Fibroblast of lung (primary cell): ENCODE data around the gene PCBP3. TPM values are rescaled to one million over a fixed set of nuclear protein-coding genes. Genes with fewer than 3 reads are reported as not detected.

ENCODE experiments used
- DNase-seq, 2 donors: peaks; one replicate each; pipeline versions ENCODE4 v3.0.0 to v3.0.0-alpha.2; 2010; ENCODE audit warnings: low read depth in 2 of 2
- H2AFZ ChIP-seq: 2 replicates; pipeline ENCODE4 v1.5.1; 2012; ENCODE audit warnings: low read length, control low read depth, inconsistent platforms
- H3K27ac ChIP-seq: 2 replicates; pipeline ENCODE4 v1.5.1; 2011; ENCODE audit warnings: low read length, control low read depth; ENCODE audit not compliant: insufficient read depth
- H3K27me3 ChIP-seq: 2 replicates; pipeline ENCODE4 v1.5.1; 2011; ENCODE audit warnings: mild to moderate bottlenecking, low read length; ENCODE audit not compliant: control insufficient read depth, insufficient read depth
- H3K36me3 ChIP-seq: 2 replicates; pipeline ENCODE4 v1.5.1; 2011; ENCODE audit warnings: low read length; ENCODE audit not compliant: control insufficient read depth, insufficient read depth
- H3K4me1 ChIP-seq: 2 replicates; pipeline ENCODE4 v1.5.1; 2011; ENCODE audit warnings: low read length; ENCODE audit not compliant: control insufficient read depth, insufficient read depth; ENCODE audit errors: extremely low read depth
- H3K4me2 ChIP-seq: 2 replicates; pipeline ENCODE4 v1.5.1; 2011; ENCODE audit warnings: low read length, control low read depth; ENCODE audit not compliant: insufficient read depth; ENCODE audit errors: extremely low read depth
- H3K4me3 ChIP-seq, 4 experiments: fragments of 200-600 bp in 1 of 4; sonication (generic) in 1 of 4; replicated peaks in 1 of 4; 2 replicates each; pipeline ENCODE4 v1.5.1; 2011 to 2016; ENCODE audit warnings: low read length in 4 of 4, low read depth in 3 of 4, mild to moderate bottlenecking in 3 of 4, control low read depth in 2 of 4, inconsistent platforms in 1 of 4, mixed read lengths in 1 of 4; ENCODE audit not compliant: insufficient read depth in 1 of 4; ENCODE audit errors: control extremely low read depth in 1 of 4
- H3K79me2 ChIP-seq: 2 replicates; pipeline ENCODE4 v1.5.1; 2012; ENCODE audit warnings: mild to moderate bottlenecking, low read length, inconsistent platforms; ENCODE audit not compliant: control insufficient read depth, insufficient read depth
- H3K9ac ChIP-seq: 2 replicates; pipeline ENCODE4 v1.5.1; 2011; ENCODE audit warnings: mild to moderate bottlenecking, low read length, control low read depth; ENCODE audit not compliant: insufficient read depth
- H3K9me3 ChIP-seq: 2 replicates; pipeline ENCODE4 v1.5.1; 2012; ENCODE audit warnings: low read depth, low read length; ENCODE audit not compliant: control insufficient read depth, insufficient read depth
- H4K20me1 ChIP-seq: 2 replicates; pipeline ENCODE4 v1.5.1; 2011; ENCODE audit warnings: low read length; ENCODE audit not compliant: control insufficient read depth, insufficient read depth; ENCODE audit errors: extremely low read depth
- CTCF ChIP-seq, 2 donors: IDR thresholded peaks in 1 of 2; conservative IDR thresholded peaks in 1 of 2; 1 replicate in 1 of 2; 2 replicates in 1 of 2; pipeline ENCODE4 v1.5.1; 2011 to 2012; ENCODE audit warnings: low read length in 2 of 2, control low read depth in 1 of 2, inconsistent platforms in 1 of 2, low read depth in 1 of 2, mild to moderate bottlenecking in 1 of 2
- EZH2 ChIP-seq: IDR thresholded peaks from 2 replicates; pipeline ENCODE4 v1.5.1; 2012; ENCODE audit warnings: low read length, control low read depth, mild to moderate bottlenecking; ENCODE audit errors: missing control alignments
- polyA plus RNA-seq, 2 donors: library from polyadenylated mRNA; depleted of rRNA in 1 of 2; stranded (reverse) in 1 of 2; unstranded in 1 of 2; fragments of >200 nt; gene quantifications; 2 replicates each; pipeline ENCODE4 v1.2.1, GENCODE V29; 2011 to 2012; ENCODE audit warnings: missing spikeins in 1 of 2
- total RNA-seq: library from RNA; depleted of rRNA; stranded (reverse); fragments of >200 nt; gene quantifications from 2 replicates; pipeline ENCODE4 v1.2.1, GENCODE V29; 2014

Gene PCBP3
- total and polyA plus RNA-seq, 2 donors (not counting 1 experiment from before 2014, with no cell fraction given) = 0.51 to 1.7 TPM

GRCh38 chr21:45876381-45877170 is 233.1 kb downstream of the PCBP3 start:
- no peak overlapping the region for H3K4me2 ChIP-seq
- DNase-seq = peak in 1 of 2 donors; percentile 49
- TF ChIP-seq EZH2 (no peak), CTCF (conservative IDR thresholded peaks at IDR 0.05 in 1 of 2, IDR thresholded peaks at IDR 0.05 in 1 of 2; ENCODE audit: low read depth in 1 of 2, low read length in 2 of 2) (no peak)
- no peaks in the 10 kb centered on the region for H3K9me3 ChIP-seq
- H3K36me3 ChIP-seq = no peaks in the 10 kb centered on the region
- no peak overlapping the region for H3K4me3 ChIP-seq
- no peak overlapping the region for H3K27ac ChIP-seq
- no peak overlapping the region for H2AFZ ChIP-seq
- no peak overlapping the region for H3K9ac ChIP-seq
- H3K4me1 ChIP-seq = peaks cover 6% of the 10 kb centered on the region
- H3K79me2 ChIP-seq = no peaks in the 10 kb centered on the region
- H4K20me1 ChIP-seq = no peaks in the 10 kb centered on the region
- H3K27me3 ChIP-seq = peaks cover 3% of the 10 kb centered on the region

- H3K27me3 ChIP-seq = peaks cover 3% of the 10 kb centered on the region
- no peak overlapping the region for H3K4me2 ChIP-seq
- no peaks in the 10 kb centered on the region for H3K36me3 ChIP-seq
- no peaks in the 10 kb centered on the region for H4K20me1 ChIP-seq
- peaks cover 6% of the 10 kb centered on the region for H3K4me1 ChIP-seq
- no peak for DNase-seq
- H2AFZ ChIP-seq = no peak overlapping the region
- no peaks in the 10 kb centered on the region for H3K9me3 ChIP-seq
- H3K4me3 ChIP-seq = no peak overlapping the region
- no peak overlapping the region for H3K9ac ChIP-seq
- H3K79me2 ChIP-seq = no peaks in the 10 kb centered on the region
- H3K27ac ChIP-seq = no peak overlapping the region
- TF ChIP-seq CTCF (conservative IDR thresholded peaks at IDR 0.05 in 1 of 2, IDR thresholded peaks at IDR 0.05 in 1 of 2; ENCODE audit: low read depth in 1 of 2, low read length in 2 of 2) = no peak
- TF ChIP-seq EZH2 = no peak
These were observed 233.6 kb downstream of the PCBP3 start for GRCh38 chr21:45877171-45877438.

- peaks cover 6% of the 10 kb centered on the region for H3K4me1 ChIP-seq
- H3K27me3 ChIP-seq = peaks cover 3% of the 10 kb centered on the region
- no peaks in the 10 kb centered on the region for H3K79me2 ChIP-seq
- H3K4me2 ChIP-seq = no peak overlapping the region
- H3K9me3 ChIP-seq = no peaks in the 10 kb centered on the region
- H3K9ac ChIP-seq = no peak overlapping the region
- H3K27ac ChIP-seq = no peak overlapping the region
- no peak overlapping the region for H2AFZ ChIP-seq
- DNase-seq = no peak
- H4K20me1 ChIP-seq = no peaks in the 10 kb centered on the region
- H3K4me3 ChIP-seq = no peak overlapping the region
- TF ChIP-seq EZH2 = no peak
- TF ChIP-seq CTCF (conservative IDR thresholded peaks at IDR 0.05 in 1 of 2, IDR thresholded peaks at IDR 0.05 in 1 of 2; ENCODE audit: low read depth in 1 of 2, low read length in 2 of 2) = no peak
- no peaks in the 10 kb centered on the region for H3K36me3 ChIP-seq
These were observed 234.4 kb downstream of the PCBP3 start for GRCh38 chr21:45877821-45878469.
